Stimulated activated naive CD8-positive, alpha-beta T cell treated with anti-CD3 and anti-CD28 coated beads, Interleukin-15, Interleukin-2, amounts not matched to agents 100 U/mL and 50 U/mL, for 24 hours (primary cell): ENCODE results near the gene ADGRA1.
A peak's percentile ranks its signal among the peaks of the same experiment; 100 is the strongest.
"Not testable (repeated sequence)": the region's sequence is repeated elsewhere in the genome, so short reads cannot be mapped to it uniquely, and the experiment has no call there.

Experiments used
- ATAC-seq: fragments of 150-1000 bp; cut with Tn5 transposase; one replicate; pipeline ENCODE4 v1.10.0; 2021
- DNase-seq: peaks from one replicate; pipeline ENCODE4 v3.0.0; 2021

ADGRA1 gene

GRCh38 chr10:133096616-133097269 lies 9.0 kb downstream of the ADGRA1 start:
- no peak for ATAC-seq

DNA sequence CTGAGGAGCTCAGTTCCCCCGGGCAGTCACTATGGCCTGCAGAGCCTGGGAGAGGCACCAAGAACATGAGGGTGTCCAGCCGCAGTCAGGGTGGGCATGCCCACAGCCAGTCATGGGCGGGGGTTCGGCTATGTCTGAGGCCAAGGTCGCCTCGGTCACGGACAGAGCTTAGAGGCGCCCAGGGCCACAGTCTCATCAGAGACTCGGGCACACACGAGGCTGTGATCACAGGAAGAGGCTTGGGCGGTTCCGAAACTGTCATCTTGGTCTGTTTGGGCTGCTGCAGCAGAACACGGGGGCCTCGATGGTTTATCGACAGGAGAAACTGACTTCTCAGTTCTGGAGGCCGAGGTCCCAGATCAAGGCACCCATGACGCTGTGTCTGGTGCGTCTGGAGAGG lies 9.7 kb downstream of the ADGRA1 start:
- DNase-seq (no peak), ATAC-seq (no peak)

More at GRCh38 chr10:133096616-133097269, 9.0 kb downstream of the ADGRA1 start:
- DNase-seq = peak; percentile 33

DNA sequence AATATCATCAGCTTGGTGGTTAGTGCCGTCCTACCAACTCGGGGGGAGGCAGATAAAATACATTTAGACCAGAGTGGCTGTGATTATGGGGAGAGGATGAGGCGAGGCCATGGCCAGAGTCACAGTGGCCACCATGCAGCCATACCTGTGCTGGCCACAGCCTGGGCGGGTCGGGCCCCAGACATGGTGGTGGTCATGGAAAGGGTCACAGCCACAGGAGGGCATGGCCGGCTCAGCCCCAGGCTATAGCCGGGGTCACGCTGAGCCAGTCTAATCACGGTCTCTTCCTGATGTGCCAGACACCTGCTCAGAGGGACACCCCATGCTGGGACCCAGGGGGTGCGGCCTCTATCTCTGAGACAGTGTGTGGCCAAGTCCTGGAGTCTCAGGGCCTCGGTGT lies 10.2 kb downstream of the ADGRA1 start:
- no peak for ATAC-seq
- no peak for DNase-seq

DNA sequence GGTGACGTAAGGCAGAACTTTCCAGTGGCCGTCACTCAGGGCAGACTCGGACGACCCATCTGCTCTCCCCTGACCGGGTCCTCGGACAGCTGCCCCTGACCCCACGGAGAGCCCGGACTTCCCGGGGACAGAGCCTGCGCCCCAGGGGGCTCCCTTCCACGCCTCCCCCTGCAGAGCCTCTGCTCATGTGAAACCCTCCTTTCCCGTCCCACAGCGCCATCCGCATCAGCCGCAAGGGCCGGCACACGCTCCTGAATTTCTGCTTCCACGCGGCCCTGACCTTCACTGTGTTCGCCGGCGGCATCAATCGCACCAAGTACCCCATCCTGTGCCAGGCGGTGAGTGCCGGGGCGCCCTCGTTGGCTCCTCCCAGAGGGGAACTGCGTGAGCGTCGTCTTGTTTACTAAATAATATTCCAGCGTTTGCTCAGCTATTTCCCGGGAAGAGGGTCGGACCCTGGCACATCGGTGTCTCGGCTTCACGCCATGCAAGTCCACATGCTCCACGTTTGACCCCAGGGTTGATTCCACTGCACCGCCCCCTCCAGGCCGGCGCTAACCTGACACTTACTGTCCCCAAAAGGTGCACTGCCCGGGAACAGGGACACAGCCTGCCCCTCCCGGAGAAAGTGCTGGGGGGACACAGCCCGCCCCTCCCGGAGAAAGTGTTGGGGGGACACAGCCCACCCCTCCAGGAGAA lies 10.9 kb downstream of the ADGRA1 start:
- DNase-seq = no peak
- no peak for ATAC-seq

DNA sequence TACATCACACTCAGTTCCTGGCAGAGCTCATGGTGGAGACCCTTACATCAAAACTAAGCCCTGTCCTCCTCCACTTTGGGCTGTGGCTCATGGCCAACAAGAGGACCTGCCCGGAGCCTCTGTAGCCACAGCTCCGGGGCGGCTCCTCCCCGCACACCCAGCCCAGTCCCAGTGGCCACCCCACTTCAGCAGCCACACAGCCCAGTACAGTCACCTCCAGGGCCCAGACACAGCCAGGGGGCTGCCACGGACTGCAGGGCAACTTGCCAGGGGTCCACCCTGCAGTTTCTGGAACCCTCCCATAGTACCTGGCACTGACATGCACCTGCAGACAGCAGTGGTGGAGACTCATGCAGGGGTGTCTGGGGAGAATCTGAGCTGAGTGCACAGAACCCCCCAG lies 11.8 kb downstream of the ADGRA1 start:
- no peak for DNase-seq
- ATAC-seq = no peak

- ATAC-seq (no peak), DNase-seq (no peak)
Measured at GRCh38 chr10:133100186-133100585, 12.5 kb downstream of the ADGRA1 start.

GRCh38 chr10:133100706-133101415 lies 13.1 kb downstream of the ADGRA1 start:
- ATAC-seq (peak; percentile 43), DNase-seq (peak; percentile 40)

- no peak for ATAC-seq
Measured at GRCh38 chr10:133101416-133101810, 13.7 kb downstream of the ADGRA1 start.

GRCh38 chr10:133102415-133103095 lies 14.8 kb downstream of the ADGRA1 start:
- ATAC-seq (no peak), DNase-seq (no peak)

More at GRCh38 chr10:133101416-133101810, 13.7 kb downstream of the ADGRA1 start:
- no peak for DNase-seq

GRCh38 chr10:133103311-133103910 lies 15.7 kb downstream of the ADGRA1 start:
- ATAC-seq (no peak), DNase-seq (no peak)

- DNase-seq = no peak
- no peak for ATAC-seq
Measured at GRCh38 chr10:133104068-133104962, 16.6 kb downstream of the ADGRA1 start.

GRCh38 chr10:133104963-133105640 lies 17.4 kb downstream of the ADGRA1 start:
- ATAC-seq (no peak), DNase-seq (no peak)

GRCh38 chr10:133105686-133106390 lies 18.1 kb downstream of the ADGRA1 start:
- no peak for DNase-seq
- no peak for ATAC-seq

DNA sequence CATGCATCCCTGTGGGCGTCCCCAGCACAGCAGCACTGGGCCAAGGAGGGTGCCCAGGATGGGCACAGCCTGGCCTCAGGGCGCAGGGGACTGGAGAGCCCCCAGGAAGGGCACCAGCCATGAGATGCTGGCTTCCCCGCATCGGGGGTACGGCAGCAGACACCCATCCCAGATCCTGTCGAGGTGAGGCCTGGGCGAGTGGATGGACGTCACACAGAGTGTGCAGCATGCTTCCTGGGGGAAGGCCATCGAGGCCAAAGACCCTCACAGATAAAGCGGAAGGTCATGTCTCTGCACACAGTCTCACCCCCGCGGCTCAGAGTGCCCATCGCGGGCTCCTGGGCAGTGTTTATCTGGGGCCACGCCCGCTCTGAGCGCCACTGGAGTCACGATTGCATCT lies 18.8 kb downstream of the ADGRA1 start:
- DNase-seq = no peak
- ATAC-seq = no peak

- no peak for ATAC-seq
Measured at GRCh38 chr10:133107442-133107841, 19.7 kb downstream of the ADGRA1 start.

GRCh38 chr10:133109711-133110110 lies 22.0 kb downstream of the ADGRA1 start:
- ATAC-seq = no peak
- DNase-seq = no peak

More at GRCh38 chr10:133107442-133107841, 19.7 kb downstream of the ADGRA1 start:
- no peak for DNase-seq

GRCh38 chr10:133110133-133110532 lies 22.4 kb downstream of the ADGRA1 start:
- DNase-seq (no peak), ATAC-seq (no peak)

DNA sequence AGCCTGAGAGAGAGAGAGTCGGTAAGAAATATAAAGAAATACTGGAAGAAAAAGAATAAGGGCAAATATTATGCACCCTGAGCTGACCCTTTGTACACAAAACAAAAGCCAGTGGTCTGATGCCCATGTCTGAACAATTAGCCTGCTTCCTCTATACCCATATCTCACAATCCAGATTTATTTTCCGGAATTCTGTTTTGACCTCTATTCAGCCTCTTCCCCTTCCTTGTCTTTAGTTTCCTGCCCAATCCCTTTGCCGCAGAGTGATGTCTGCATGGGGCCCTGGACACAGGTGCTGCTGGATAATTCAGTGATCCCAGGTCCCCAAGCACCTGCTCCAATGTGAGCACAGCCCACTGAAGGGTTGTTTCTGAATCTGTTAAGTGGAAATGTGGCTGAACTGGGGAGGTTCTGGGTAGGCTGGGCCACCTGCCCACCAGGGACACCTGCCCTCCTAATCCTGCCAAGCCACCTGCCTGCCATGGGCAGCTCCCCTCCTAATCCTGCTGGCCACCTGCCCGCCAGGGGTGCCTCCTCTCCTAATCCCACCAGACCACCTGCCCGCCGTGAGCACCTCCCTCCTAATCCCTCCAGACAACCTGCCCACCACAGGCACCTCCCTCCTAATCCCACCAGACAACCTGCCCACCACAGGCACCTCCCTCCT lies 23.0 kb downstream of the ADGRA1 start:
- ATAC-seq (no peak), DNase-seq (no peak)

DNA sequence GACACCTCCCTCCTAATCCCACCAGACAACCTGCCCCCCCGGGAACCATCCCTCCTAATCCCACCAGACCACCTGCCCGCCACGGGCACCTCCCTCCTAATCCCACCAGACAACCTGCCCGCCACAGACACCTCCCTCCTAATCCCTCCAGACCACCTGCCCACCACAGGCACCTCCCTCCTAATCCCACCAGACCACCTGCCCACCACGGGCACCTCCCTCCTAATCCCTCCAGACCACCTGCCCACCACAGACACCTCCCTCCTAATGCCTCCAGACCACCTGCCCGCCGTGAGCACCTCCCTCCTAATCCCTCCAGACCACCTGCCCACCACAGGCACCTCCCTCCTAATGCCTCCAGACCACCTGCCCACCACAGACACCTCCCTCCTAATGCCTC lies 23.9 kb downstream of the ADGRA1 start:
- ATAC-seq, DNase-seq: not testable (repeated sequence)
